Spleen (tissue), 11 donors: ENCODE results near the gene ADAM8. TPM values are rescaled to one million over a fixed set of nuclear protein-coding genes. Genes with fewer than 3 reads are reported as not detected.

Experiments used
- DNase-seq: peaks from one replicate; pipeline ENCODE4 v3.0.0-alpha.2; 2020
- H3K27ac ChIP-seq, 8 donors: fragments of 200-600 bp; sonication (generic) in 7 of 8; 1 replicate in 4 of 8; 2 replicates in 4 of 8; pipeline versions ENCODE4 v1.5.0 to v1.8.0; 2016 to 2021; ENCODE audit warnings: inconsistent platforms in 4 of 8, mild to moderate bottlenecking in 4 of 8, moderate library complexity in 1 of 8
- H3K27me3 ChIP-seq, 7 donors: fragments of 200-600 bp; sonication (generic) in 6 of 7; replicated peaks in 1 of 7; 1 replicate in 4 of 7; 2 replicates in 3 of 7; pipeline versions ENCODE4 v1.5.0 to v1.8.0; 2016 to 2021; ENCODE audit warnings: inconsistent platforms in 3 of 7, mild to moderate bottlenecking in 1 of 7
- H3K36me3 ChIP-seq, 6 donors: fragments of 200-600 bp; sonication (generic) in 5 of 6; 1 replicate in 4 of 6; 2 replicates in 2 of 6; pipeline versions ENCODE4 v1.5.0 to v1.8.0; 2016 to 2021; ENCODE audit warnings: inconsistent platforms in 2 of 6
- H3K4me1 ChIP-seq, 6 donors: fragments of 200-600 bp; sonication (generic) in 5 of 6; 1 replicate in 3 of 6; 2 replicates in 3 of 6; pipeline versions ENCODE4 v1.5.0 to v1.8.0; 2016 to 2021; ENCODE audit warnings: inconsistent platforms in 3 of 6
- H3K4me3 ChIP-seq, 8 donors: fragments of 200-600 bp; sonication (generic) in 7 of 8; 1 replicate in 4 of 8; 2 replicates in 4 of 8; pipeline versions ENCODE4 v1.5.0 to v1.8.0; 2016 to 2021; ENCODE audit warnings: inconsistent platforms in 4 of 8, mild to moderate bottlenecking in 4 of 8, moderate library complexity in 2 of 8
- H3K9me3 ChIP-seq, 8 donors: fragments of 200-600 bp; sonication (generic) in 7 of 8; 1 replicate in 4 of 8; 2 replicates in 4 of 8; pipeline versions ENCODE4 v1.5.0 to v1.8.0; 2016 to 2021; ENCODE audit warnings: inconsistent platforms in 4 of 8
- CTCF ChIP-seq, 11 experiments: fragments of 200-600 bp in 7 of 11; fragments of 450-650 bp in 4 of 11; sonication (generic) in 4 of 11; IDR thresholded peaks in 8 of 11; conservative IDR thresholded peaks in 3 of 11; 1 replicate in 7 of 11; 2 replicates in 4 of 11; pipeline versions ENCODE4 v1.4.0 to v1.8.0; 2016 to 2021; ENCODE audit warnings: antibody characterized with exemption in 11 of 11, inconsistent platforms in 4 of 11, mild to moderate bottlenecking in 1 of 11
- POLR2A ChIP-seq, 3 donors: fragments of 450-650 bp; IDR thresholded peaks; one replicate each; pipeline ENCODE4 v1.5.1; 2017; ENCODE audit warnings: antibody characterized with exemption in 3 of 3, mild to moderate bottlenecking in 1 of 3
- POLR2AphosphoS5 ChIP-seq, 3 donors: sonication (generic); formaldehyde crosslinking; IDR thresholded peaks; one replicate each; pipeline ENCODE4 v1.5.1; 2017; ENCODE audit warnings: antibody characterized with exemption in 3 of 3
- WGBS, 5 donors: extraction: QIAGEN DNeasy Blood & Tissue Kit in 3 of 5; methylation state at CpG; one replicate each; pipeline versions ENCODE4 v1.1.5 to v1.1.7; 2013 to 2018; 5-methylcytosine and 5-hydroxymethylcytosine counted together
- intact Hi-C: fragments of 100-400 bp; cut with DNase I; formaldehyde crosslinking; loops from one replicate; pipeline ENCODE4 v1.15.0; 2023; ENCODE audit warnings: low total_unique reads
- polyA plus RNA-seq, 3 donors: library from polyadenylated mRNA; stranded (reverse); fragments of 200-250 nt; gene quantifications; one replicate each; pipeline ENCODE4 v1.2.1, GENCODE V29; 2013
- total RNA-seq, 7 donors: library from RNA; depleted of rRNA in 3 of 7; stranded (reverse); fragments of >200 nt in 3 of 7; fragmentation: NEBNext Ultra II Directional in 4 of 7; extraction: Animal tissue kit (Norgen Biotek cat#: 25700) in 4 of 7; gene quantifications; one replicate each; pipeline versions ENCODE4 v1.1.0 to v1.2.1, GENCODE V29; 2016 to 2021
- donor health status: healthy with polysubstance abuse.
- donor health status: DM: no; HTN: no; CAD: no; lungs with moderate emphysema.
- donor health status: DM: no; HTN: no; CAD: no.
- donor health status: Bipolar disorder and iron deficiency.
- donor health status: healthy.
- donor health status: DM: no; HTN: no; CAD: no.
- donor health status: DM: yes; HTN: yes; CAD: no.

ADAM8 gene
- total and polyA plus RNA-seq, 10 donors = 10.1 to 177 (median 67.8) TPM

GRCh38 chr10:133306097-133306476 is 29.4 kb upstream of the ADAM8 start:
- Histone ChIP-seq H3K27ac (peak overlapping the region in 7 of 8 donors; percentile 6 to 99 (median 78)), H3K4me1 (peaks cover 17 to 72% (median 52%) of the 10 kb centered on the region in 6 donors), H3K36me3 (peaks cover 0 to 46% (median 28%) of the 10 kb centered on the region in 6 donors), H3K27me3 (no peaks in the 10 kb centered on the region), H3K9me3 (no peaks in the 10 kb centered on the region), H3K4me3 (no peak overlapping the region)
- intact Hi-C loops = no loop called here
- 89 to 91% (median 91%) methylated on average over 5 of the region's 5 CpGs for WGBS, 5 donors
- DNase-seq = peak; percentile 58
- no peak for TF ChIP-seq POLR2A (IDR thresholded peaks at IDR 0.05)
- TF ChIP-seq CTCF (IDR thresholded peaks at IDR 0.05 in 8 of 11, conservative IDR thresholded peaks at IDR 0.05 in 3 of 11) = no peak
- TF ChIP-seq POLR2AphosphoS5 (IDR thresholded peaks at IDR 0.05) = no peak

GRCh38 chr10:133303206-133303605 is 26.5 kb upstream of the ADAM8 start:
- Histone ChIP-seq H3K4me3 (no peak overlapping the region), H3K27me3 (no peaks in the 10 kb centered on the region), H3K9me3 (no peaks in the 10 kb centered on the region), H3K4me1 (peaks cover 15 to 56% (median 43%) of the 10 kb centered on the region in 6 donors), H3K36me3 (peaks cover 5 to 58% (median 43%) of the 10 kb centered on the region in 6 donors), H3K27ac (no peak overlapping the region)
- intact Hi-C loops = no loop called here
- 72 to 94% (median 93%) methylated on average over 4 to 10 of the region's 10 CpGs for WGBS, 5 donors
- no peak for DNase-seq
- no peak for TF ChIP-seq POLR2AphosphoS5 (IDR thresholded peaks at IDR 0.05)
- TF ChIP-seq POLR2A (IDR thresholded peaks at IDR 0.05) = no peak
- no peak for TF ChIP-seq CTCF (IDR thresholded peaks at IDR 0.05 in 8 of 11, conservative IDR thresholded peaks at IDR 0.05 in 3 of 11)

- 97 to 99% (median 97%) methylated on average over 11 to 14 of the region's 14 CpGs for WGBS, 5 donors
- DNase-seq = no peak
Measured at GRCh38 chr10:133302230-133302629, 25.6 kb upstream of the ADAM8 start.

GRCh38 chr10:133299738-133300137 is 23.1 kb upstream of the ADAM8 start:
- WGBS, 5 donors = 89 to 96% (median 93%) methylated on average over 14 of the region's 14 CpGs

More at GRCh38 chr10:133302230-133302629, 25.6 kb upstream of the ADAM8 start:
- peaks cover 10 to 47% (median 33%) of the 10 kb centered on the region in 6 donors for H3K4me1 ChIP-seq
- H3K9me3 ChIP-seq = no peaks in the 10 kb centered on the region
- H3K27ac ChIP-seq = no peak overlapping the region
- H3K4me3 ChIP-seq = no peak overlapping the region
- TF ChIP-seq POLR2A (IDR thresholded peaks at IDR 0.05) (no peak), CTCF (IDR thresholded peaks at IDR 0.05 in 8 of 11, conservative IDR thresholded peaks at IDR 0.05 in 3 of 11) (no peak), POLR2AphosphoS5 (IDR thresholded peaks at IDR 0.05) (no peak)
- peaks cover 5 to 67% (median 52%) of the 10 kb centered on the region in 6 donors for H3K36me3 ChIP-seq
- intact Hi-C loops = no loop called here
- H3K27me3 ChIP-seq = no peaks in the 10 kb centered on the region

More at GRCh38 chr10:133299738-133300137, 23.1 kb upstream of the ADAM8 start:
- no peak for DNase-seq
- Histone ChIP-seq H3K4me3 (no peak overlapping the region), H3K9me3 (no peaks in the 10 kb centered on the region), H3K4me1 (peaks cover 0 to 22% (median 10%) of the 10 kb centered on the region in 6 donors), H3K36me3 (peaks cover 5 to 92% (median 77%) of the 10 kb centered on the region in 6 donors), H3K27ac (no peak overlapping the region), H3K27me3 (no peaks in the 10 kb centered on the region)
- intact Hi-C loops = no loop called here
- TF ChIP-seq CTCF (IDR thresholded peaks at IDR 0.05 in 8 of 11, conservative IDR thresholded peaks at IDR 0.05 in 3 of 11) (no peak), POLR2AphosphoS5 (IDR thresholded peaks at IDR 0.05) (no peak), POLR2A (IDR thresholded peaks at IDR 0.05) (no peak)
